AG04450 (cell line): ENCODE measurements around the gene REG4. TPM values are rescaled to one million over a fixed set of nuclear protein-coding genes. Genes with fewer than 3 reads are reported as not detected.
A peak's percentile ranks its signal among the peaks of the same experiment; 100 is the strongest.

Source experiments
- CTCF ChIA-PET: fragments of 300-600, 350-600 bp; formaldehyde crosslinking; extraction: SDS; loops from one replicate; lab custom pipeline; 2022; ENCODE audit warnings: antibody characterized with exemption, inconsistent platforms; lab: Charles Lee
- POLR2A ChIA-PET: fragments of 350-600 bp; formaldehyde crosslinking; extraction: SDS; loops from one replicate; lab custom pipeline; 2021; ENCODE audit warnings: antibody characterized with exemption, inconsistent platforms; lab: Yijun Ruan, JAX
- DNase-seq: peaks from one replicate; pipeline ENCODE4 v3.0.0-alpha.2; 2011; ENCODE audit warnings: low read depth, low spot score
- H3K27ac ChIP-seq: one replicate; pipeline ENCODE4 v1.5.1; 2012; ENCODE audit warnings: low read depth, low read length, control low read depth
- H3K27me3 ChIP-seq: one replicate; pipeline ENCODE4 v1.6.0; 2012; ENCODE audit warnings: low read length; ENCODE audit not compliant: control insufficient read depth, insufficient read depth
- H3K4me3 ChIP-seq: 2 replicates; pipeline ENCODE4 v1.5.1; 2011; ENCODE audit warnings: mild to moderate bottlenecking, low read depth, low read length, control low read depth
- H3K9me3 ChIP-seq: 2 replicates; pipeline ENCODE4 v1.5.1; 2012; ENCODE audit warnings: low read length; ENCODE audit not compliant: control insufficient read depth, insufficient read depth
- polyA plus RNA-seq: library from polyadenylated mRNA; depleted of rRNA; stranded (reverse); fragments of >200 nt; gene quantifications from 2 replicates; pipeline ENCODE4 v1.2.3, GENCODE V29; 2011
- TF ChIP-seq, protein P1 (sequence below): IDR thresholded peaks from 2 replicates; pipeline ENCODE4 v1.5.1; 2011; ENCODE audit warnings: low read depth, low read length, control low read depth, inconsistent platforms

The REG4 gene
- polyA plus RNA-seq, 1 experiment, result not detected

DNA sequence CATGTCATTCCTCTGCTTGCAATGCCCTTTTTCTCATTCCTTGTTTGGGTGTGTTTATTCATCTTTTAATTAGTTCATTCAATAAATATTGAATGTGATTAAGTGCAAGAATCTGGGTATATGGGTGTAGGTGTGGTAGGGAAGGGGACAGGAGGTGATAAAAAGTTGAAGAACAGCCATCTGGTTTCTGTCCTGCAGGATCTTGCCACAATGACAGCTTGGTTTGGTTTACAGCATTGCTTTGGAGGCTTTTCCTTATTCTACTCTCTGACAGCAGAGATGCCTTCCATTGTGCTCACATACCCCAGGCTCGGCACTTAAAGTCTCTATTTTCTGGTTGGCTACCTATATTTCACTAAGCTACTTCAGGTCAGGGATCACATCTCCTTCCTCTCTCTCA is 3.0 kb upstream of the REG4 start:
- ChIA-PET POLR2A (no interaction called here), CTCF (no interaction called here)
- Histone ChIP-seq H3K27me3 (no peaks in the 10 kb centered on the region), H3K9me3 (no peaks in the 10 kb centered on the region), H3K4me3 (no peak overlapping the region), H3K27ac (no peak overlapping the region)
- DNase-seq, result no peak
- TF ChIP-seq, protein P1, sequence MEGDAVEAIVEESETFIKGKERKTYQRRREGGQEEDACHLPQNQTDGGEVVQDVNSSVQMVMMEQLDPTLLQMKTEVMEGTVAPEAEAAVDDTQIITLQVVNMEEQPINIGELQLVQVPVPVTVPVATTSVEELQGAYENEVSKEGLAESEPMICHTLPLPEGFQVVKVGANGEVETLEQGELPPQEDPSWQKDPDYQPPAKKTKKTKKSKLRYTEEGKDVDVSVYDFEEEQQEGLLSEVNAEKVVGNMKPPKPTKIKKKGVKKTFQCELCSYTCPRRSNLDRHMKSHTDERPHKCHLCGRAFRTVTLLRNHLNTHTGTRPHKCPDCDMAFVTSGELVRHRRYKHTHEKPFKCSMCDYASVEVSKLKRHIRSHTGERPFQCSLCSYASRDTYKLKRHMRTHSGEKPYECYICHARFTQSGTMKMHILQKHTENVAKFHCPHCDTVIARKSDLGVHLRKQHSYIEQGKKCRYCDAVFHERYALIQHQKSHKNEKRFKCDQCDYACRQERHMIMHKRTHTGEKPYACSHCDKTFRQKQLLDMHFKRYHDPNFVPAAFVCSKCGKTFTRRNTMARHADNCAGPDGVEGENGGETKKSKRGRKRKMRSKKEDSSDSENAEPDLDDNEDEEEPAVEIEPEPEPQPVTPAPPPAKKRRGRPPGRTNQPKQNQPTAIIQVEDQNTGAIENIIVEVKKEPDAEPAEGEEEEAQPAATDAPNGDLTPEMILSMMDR, result no peak

DNA sequence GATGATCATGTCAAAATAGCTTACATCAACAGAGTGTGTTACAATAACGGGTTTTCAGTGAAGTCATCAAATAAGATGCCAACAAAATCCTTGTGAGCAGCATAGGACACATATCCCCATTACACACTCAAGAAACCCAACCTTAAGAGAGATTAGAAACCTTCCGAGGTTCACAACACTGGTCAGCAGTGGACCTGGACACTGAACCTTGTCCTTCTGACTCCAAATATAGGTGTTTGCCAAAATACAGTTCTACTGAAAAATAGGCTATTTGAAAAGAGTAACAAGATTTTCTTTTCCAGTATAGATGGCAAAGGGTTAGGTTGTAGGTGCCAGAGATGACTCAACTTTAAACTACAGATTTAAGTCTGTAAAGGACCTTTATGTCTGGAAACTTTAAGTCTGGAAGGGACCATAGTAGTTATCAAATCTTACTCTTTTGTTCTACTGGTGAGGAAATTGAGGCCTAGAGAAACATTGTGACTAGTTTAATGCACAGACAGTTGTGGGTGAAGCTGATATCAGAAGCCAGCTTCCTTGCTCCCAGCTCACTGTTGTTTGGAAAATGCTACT is 811 bp upstream of the REG4 start:
- H3K9me3 ChIP-seq, result no peaks in the 10 kb centered on the region
- no peak for DNase-seq
- no peak overlapping the region for H3K27ac ChIP-seq
- H3K4me3 ChIP-seq, result no peak overlapping the region
- POLR2A ChIA-PET, result no interaction called here
- peaks cover 8% of the 10 kb centered on the region for H3K27me3 ChIP-seq
- CTCF ChIA-PET, result interaction anchor here (1.2 kb wide), 1 partner anchor 136 kb away, joined by 3 read pairs; no protein-coding TSS in a partner anchor
- TF ChIP-seq, protein P1, result no peak

DNA sequence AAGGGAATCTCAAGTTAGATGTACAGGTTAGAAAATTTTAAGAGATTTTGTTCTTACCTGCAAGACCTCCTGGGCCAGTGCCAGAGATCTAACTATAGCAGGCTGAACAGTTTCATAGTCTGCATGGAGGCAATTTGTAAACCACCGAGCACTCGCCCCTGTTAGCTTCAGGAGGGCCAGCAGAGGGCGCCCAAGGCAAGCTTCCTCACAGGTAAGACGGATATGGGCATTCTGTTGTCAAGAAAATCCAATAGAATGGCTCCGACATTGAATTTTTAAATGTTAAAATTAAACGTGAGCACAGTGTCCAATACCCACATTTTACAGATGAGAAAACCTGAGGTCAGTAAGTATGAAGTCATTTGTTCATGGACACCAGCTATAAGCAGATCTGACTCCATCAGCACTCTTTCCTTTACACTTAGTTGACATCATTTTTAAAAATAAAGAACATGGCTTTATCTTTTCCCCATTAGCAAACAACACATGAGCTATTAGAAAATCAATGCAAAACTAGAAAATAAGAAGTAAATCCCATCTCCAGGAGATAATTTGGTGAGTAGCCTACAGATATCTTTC is 2.2 kb downstream of the REG4 start:
- CTCF ChIA-PET, result interaction anchor here (0.5 to 4.0 kb wide), 43 partner anchors 9 to 159 kb away, joined by 3 to 31 read pairs (median 4); no protein-coding TSS in a partner anchor

GRCh38 chr1:119808491-119808890 is 2.8 kb downstream of the REG4 start:
- DNase-seq, result no peak
- Histone ChIP-seq H3K27me3 (peaks cover 11% of the 10 kb centered on the region), H3K27ac (no peak overlapping the region), H3K9me3 (no peaks in the 10 kb centered on the region), H3K4me3 (no peak overlapping the region)
- POLR2A ChIA-PET, result no interaction called here
- CTCF ChIA-PET, result interaction anchor here (0.8 to 4.0 kb wide), 35 partner anchors 9 to 151 kb away, joined by 3 to 31 read pairs (median 5); no protein-coding TSS in a partner anchor
- TF ChIP-seq, protein P1, result no peak

More for the DNA sequence above, 2.2 kb downstream of the REG4 start:
- Histone ChIP-seq H3K9me3 (no peaks in the 10 kb centered on the region), H3K27ac (no peak overlapping the region), H3K4me3 (no peak overlapping the region), H3K27me3 (peaks cover 8% of the 10 kb centered on the region)
- DNase-seq, result peak; percentile 47
- POLR2A ChIA-PET, result no interaction called here
- TF ChIP-seq, protein P1, result peak; percentile 94

DNA sequence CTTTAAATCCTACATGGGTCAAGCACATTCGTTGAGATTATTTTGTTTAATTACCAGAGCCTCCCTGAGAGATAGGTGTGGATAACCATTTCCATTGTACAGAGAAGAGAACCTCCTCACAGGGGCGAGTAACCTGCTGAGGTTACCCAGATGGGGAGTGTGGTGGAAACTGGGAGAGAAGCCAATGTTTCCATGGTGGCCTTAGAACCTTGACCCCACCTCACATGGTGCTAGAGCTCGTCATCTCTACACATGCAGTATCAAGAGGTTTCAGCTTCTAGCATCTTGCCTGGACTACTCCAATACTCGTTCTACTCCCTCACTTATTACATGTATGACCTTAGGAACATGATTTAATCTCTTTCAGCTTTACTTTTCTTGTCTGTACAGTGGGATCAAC is 4.8 kb downstream of the REG4 start:
- Histone ChIP-seq H3K9me3 (no peaks in the 10 kb centered on the region), H3K27ac (no peak overlapping the region), H3K4me3 (no peak overlapping the region), H3K27me3 (peaks cover 12% of the 10 kb centered on the region)
- ChIA-PET POLR2A (no interaction called here), CTCF (interaction anchor here (1.0 to 4.0 kb wide), 2 partner anchors 10 to 62 kb away, joined by 3 to 31 read pairs; no protein-coding TSS in a partner anchor)
- TF ChIP-seq, protein P1, result no peak
- DNase-seq, result no peak
